HG03039 (cell line): ENCODE results near the gene CRADD.
A peak's percentile ranks its signal among the peaks of the same experiment; 100 is the strongest.

Source experiments
- ATAC-seq: cut with Tn5 transposase; IDR thresholded peaks from one replicate; pipeline ENCODE4 v1.9.1; 2021; ENCODE audit warnings: mild to moderate bottlenecking, moderate library complexity; ENCODE audit not compliant: unreplicated experiment

The CRADD gene

GRCh38 chr12:93734784-93735183, 57.6 kb downstream of the CRADD start:
- no peak for ATAC-seq

DNA sequence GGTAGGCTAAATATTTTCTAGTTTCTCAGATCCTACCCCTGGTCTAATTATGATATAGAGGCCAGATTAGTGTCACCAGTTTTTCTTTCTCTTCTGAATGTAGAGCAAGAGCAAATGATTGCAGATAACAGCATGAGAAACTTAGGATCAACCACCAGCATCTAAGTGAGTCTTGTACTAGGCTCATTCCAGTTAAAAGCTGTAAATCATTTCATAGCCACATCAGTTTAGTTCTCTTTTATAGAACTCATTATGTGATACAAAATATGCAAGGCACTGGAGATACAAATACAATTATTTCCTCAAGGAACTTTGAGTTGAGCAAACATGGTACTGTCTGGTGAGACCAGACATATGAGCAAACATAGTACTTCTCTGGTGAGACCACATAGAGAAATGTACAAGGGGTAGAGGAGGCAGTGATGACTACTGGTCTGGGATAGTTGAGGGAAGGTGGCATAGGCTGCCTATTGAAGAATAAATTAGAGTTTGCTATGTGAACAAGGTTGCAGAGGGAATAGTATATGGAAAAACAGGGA, 59.5 kb downstream of the CRADD start:
- ATAC-seq: no peak

DNA sequence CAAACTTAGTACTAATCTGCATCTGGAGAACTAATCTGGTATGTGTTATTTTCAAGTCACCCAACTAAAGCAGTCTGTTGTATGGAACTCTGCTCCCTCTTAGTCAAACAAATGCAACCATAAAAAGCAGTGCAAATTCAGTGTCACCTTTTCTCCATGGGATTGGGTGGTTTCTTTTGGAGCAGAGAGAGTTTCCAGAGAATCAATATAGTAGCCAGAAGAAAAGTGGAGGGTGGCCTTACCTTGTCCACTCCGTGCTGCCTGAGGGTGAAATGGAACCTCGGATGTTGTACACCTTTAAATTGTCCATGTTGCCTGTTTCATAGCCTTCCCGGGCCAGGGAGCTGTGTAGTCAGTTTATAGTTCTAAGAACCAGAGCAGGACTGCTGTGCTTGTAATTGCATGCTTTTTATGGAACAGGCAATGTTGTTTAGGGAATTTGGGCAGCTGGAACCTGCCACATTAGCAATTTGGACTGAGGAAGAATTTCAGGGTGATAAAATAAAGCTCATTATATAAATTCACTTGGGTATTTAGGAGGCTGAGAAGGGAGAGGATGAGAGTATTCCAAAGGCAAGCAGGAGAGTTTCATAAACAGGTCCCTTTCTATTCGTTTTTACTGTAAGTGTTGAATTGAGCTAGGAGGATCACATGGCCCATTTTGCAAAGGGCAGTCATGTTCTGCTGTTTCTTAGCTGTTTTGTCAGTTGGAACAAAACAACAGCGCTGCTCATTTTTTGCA, 60.5 kb downstream of the CRADD start:
- no peak for ATAC-seq

DNA sequence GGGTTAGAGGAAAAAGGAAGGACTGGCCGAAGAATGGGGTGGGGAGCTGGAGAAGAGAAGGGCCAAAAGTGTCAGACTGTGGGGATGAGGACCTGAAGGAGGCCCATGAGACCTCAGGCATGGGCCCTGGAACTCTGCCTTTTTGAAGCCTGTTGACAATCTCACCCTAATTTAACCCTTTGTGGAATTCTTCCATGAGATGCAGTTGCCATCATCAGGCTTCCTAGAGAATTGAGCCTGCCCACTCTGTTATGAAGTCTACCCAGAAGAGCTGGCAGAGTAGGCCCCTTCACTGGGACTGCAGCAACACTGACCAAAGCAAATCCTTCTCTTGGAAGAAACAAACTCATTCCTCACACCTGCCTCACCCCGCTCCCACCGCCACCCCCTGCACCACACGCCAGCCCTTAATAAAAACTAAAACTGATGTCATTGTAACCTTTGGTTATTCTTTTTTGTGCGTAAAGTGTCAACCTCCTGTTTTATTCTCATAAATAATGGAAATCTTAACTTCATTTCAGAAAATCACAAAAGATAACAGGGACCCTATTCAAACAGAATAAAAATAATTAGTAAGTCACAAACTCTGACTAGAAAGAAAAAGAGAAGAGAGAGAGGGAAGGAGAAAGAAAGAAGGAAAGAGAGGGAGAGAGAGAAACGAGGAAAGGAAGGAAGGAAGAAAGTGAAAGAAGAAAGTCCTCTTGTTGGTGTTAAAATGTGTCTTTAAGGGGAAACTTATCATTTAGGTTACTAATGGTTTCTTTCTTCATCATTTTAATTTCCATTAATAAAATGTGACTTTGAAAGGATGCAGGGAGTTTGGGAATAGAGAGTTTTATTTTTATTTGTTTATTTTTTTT, 61.3 kb downstream of the CRADD start:
- no peak for ATAC-seq

- no peak for ATAC-seq
Observed at GRCh38 chr12:93740751-93741150, 63.6 kb downstream of the CRADD start.

- peak; percentile 39 for ATAC-seq
Observed at GRCh38 chr12:93741659-93742109, 64.5 kb downstream of the CRADD start.

GRCh38 chr12:93742110-93742934, 65.1 kb downstream of the CRADD start:
- peak; percentile 76 for ATAC-seq

DNA sequence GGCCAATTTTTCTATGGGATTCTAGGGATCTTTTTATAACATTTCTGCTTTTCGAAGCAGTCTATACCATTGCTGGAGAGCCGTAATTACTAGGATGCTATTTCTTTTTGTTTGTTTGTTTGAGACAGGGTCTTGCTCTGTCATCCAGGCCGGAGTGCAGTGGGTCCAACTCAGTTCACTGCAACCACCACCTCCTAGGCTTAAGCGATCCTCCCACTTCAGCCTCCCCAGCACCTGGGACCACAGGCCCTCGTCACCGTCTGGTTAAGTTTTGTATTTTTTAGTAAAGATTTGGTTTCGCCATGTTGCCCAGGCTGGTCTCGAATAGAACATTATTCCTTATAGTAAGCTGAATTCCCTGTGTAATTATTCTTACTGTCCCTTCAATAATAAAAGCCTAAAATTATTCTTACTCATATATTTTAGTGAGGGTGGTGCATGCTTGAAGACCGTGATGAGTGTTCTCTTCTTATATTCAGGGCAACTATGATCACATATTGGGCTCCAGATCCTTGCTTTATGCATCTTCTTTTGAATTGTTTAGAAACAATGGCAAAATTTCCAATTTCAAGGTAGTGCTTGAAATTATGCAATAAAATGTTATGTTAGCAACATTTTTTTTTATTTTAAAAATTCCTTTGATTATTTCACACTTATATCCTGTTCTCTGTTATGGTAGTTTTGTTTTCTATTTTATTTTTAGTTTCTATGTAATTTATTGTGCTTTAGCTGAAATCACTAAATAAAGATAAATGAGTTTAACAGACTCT, 66.2 kb downstream of the CRADD start:
- no peak for ATAC-seq

DNA sequence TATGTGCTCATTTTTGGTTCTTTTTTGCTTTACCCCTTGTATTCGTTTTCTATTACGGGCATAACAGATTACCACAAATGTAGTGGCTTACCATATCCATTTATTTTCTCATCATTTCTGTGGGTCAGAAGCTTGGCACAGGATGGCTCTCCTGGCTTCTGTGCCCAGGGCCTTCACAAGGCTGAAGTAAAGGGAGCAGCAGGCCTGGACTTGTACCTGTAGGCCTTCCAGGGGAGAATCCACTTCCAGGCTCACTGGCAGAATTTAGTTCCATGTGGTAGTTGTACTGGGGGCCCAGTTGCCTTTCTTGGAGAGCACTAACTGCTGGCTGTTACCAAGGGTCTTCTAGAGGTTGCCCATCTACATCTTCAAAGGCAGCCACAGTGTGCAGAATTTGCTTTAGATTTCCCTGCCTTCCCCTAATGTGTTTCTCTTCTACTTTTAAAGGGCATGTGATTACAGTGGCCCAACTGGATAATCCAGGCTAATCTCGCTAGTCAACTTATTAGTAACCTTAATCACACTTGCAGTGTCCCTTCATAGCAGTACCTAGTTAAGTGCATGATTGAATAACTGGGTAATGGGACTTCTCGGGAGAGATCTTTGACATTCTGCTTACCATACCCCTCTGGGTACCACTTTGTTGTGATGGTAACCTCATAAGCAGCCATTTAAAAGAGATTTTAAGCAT, 67.0 kb downstream of the CRADD start:
- ATAC-seq: no peak

- ATAC-seq: no peak
Observed at GRCh38 chr12:93745286-93745685, 68.1 kb downstream of the CRADD start.

- ATAC-seq: no peak
Observed at GRCh38 chr12:93746572-93747168, 69.5 kb downstream of the CRADD start.

GRCh38 chr12:93748672-93749383, 71.7 kb downstream of the CRADD start:
- no peak for ATAC-seq

DNA sequence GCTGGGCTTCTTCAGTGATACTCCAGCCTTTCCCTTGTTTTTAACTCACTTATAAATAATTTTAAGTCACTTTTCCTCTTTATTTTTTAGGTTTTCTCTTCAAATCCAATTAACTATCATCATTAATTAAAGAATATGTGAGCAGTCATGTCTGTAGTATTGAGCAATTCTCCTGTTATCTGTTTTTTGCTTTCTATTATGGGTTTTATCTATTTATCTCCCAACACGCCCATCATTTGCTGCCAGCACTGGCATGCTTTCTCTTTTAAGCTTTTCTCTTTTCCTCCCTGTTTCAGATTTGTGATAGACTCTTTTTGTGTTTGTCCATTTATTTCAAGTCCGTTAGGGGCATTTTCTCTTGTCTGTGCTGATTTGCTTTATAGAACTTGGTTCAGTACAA, 72.3 kb downstream of the CRADD start:
- ATAC-seq: no peak

GRCh38 chr12:93750056-93750455, 72.9 kb downstream of the CRADD start:
- ATAC-seq: no peak

DNA sequence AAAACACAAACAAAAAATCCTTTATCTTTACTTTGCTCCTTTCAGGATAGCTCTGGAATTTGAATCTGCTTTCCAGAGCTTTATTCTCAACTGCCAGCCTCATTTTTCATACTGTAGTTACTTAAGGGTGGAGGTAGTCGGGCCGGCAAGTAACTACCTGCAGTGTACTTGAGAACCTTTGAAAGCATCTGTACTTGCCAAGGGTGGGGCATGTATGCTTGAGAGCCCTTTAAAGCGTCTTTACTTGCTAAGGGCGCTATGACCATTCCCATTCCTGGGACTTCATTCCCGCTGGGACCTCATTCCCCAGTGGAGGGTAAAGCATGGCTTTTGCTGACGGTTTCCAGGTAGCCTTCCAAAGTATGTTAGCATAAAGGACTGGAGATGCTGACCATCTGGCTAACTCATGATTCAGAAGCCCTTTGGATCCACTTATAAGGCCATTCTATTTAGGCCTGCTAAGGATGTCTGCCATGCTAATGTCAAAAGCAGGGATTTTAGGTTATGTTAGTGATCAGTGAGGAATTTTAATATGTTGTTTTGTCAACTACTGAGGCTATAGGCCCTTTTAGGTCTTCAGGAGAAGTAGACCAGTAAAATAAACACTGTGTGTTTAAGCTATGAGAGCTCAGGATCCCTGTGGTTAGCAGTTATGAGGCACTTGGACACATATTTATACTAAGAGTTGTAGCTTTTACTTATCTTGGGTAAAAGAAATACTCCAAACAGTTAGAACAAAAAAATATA, 74.9 kb downstream of the CRADD start:
- no peak for ATAC-seq

- ATAC-seq: no peak
Observed at GRCh38 chr12:93753285-93753684, 76.1 kb downstream of the CRADD start.

GRCh38 chr12:93753838-93754429, 76.8 kb downstream of the CRADD start:
- no peak for ATAC-seq
